K562 (cell line): ENCODE results near the gene ZNF438.

Experiments used
- BMI1 ChIP-seq: fragments of 150-350 bp; IDR thresholded peaks from 2 replicates; pipeline ENCODE4 v1.6.1; 2014; ENCODE audit warnings: low read length
- C11orf30 ChIP-seq: fragments of 450-650 bp; IDR thresholded peaks from 2 replicates; pipeline ENCODE4 v1.6.1; 2016; ENCODE audit warnings: low read depth, mild to moderate bottlenecking
- CTCF ChIP-seq, 3 experiments: IDR thresholded peaks in 2 of 3; conservative IDR thresholded peaks in 1 of 3; 2 replicates each; pipeline ENCODE4 v1.5.1; 2011 to 2012; ENCODE audit warnings: low read length in 3 of 3, mild to moderate bottlenecking in 3 of 3, control low read depth in 2 of 3, improper control_type of control experiment in 1 of 3, inconsistent platforms in 1 of 3, low read depth in 1 of 3, mixed read lengths in 1 of 3, moderate library complexity in 1 of 3; ENCODE audit not compliant: insufficient read depth in 2 of 3
- KDM1A ChIP-seq, 2 experiments: fragments of 450-650 bp; IDR thresholded peaks; 2 replicates each; pipeline ENCODE4 v1.6.1; 2016; ENCODE audit warnings: mild to moderate bottlenecking in 2 of 2
- POLR2H ChIP-seq: IDR thresholded peaks from 2 replicates; pipeline ENCODE4 v1.6.1; 2016; ENCODE audit warnings: missing genetic modification characterization, low read depth, mild to moderate bottlenecking, control low read depth, missing compliant biosample characterization, moderate library complexity
- SP1 ChIP-seq: sonication (generic); formaldehyde crosslinking; IDR thresholded peaks from 2 replicates; pipeline ENCODE4 v1.8.1; 2022; ENCODE audit warnings: mild to moderate bottlenecking, missing genetic modification reagents
- ZNF609 ChIP-seq: sonication (generic); formaldehyde crosslinking; IDR thresholded peaks from 2 replicates; pipeline ENCODE4 v1.8.1; 2023; ENCODE audit warnings: missing genetic modification reagents, mild to moderate bottlenecking, borderline replicate concordance

- TF ChIP-seq BMI1 (no peak), KDM1A (IDR thresholded peaks at IDR 0.05) (no peak), POLR2H (tag) (no peak), SP1 (CRISPR knock-in tag) (no peak), ZNF609 (no peak), C11orf30 (no peak), CTCF (IDR thresholded peaks at IDR 0.05 in 2 of 3, conservative IDR thresholded peaks at IDR 0.05 in 1 of 3; ENCODE audit: insufficient read depth in 2 of 3, low read depth in 1 of 3, low read length in 3 of 3) (no peak)
Observed at GRCh38 chr10:30939643-30940251, 91.9 kb downstream of the ZNF438 start.
